K562 (cell line): ENCODE results near the gene CETN2. TPM values are rescaled to one million over a fixed set of nuclear protein-coding genes. Genes with fewer than 3 reads are reported as not detected.

Experiments
- ATF7 ChIP-seq: fragments of 450-650 bp; IDR thresholded peaks from 2 replicates; pipeline ENCODE4 v1.7.1; 2014; ENCODE audit warnings: mild to moderate bottlenecking, moderate library complexity
- CREB1 ChIP-seq, 2 experiments: sonication (generic) in 1 of 2; formaldehyde crosslinking in 1 of 2; IDR thresholded peaks; 2 replicates each; pipeline versions ENCODE4 v1.6.1 to v1.8.0; 2012 to 2022; ENCODE audit warnings: inconsistent platforms in 1 of 2, mild to moderate bottlenecking in 1 of 2, missing genetic modification reagents in 1 of 2, moderate library complexity in 1 of 2
- CXXC5 ChIP-seq: fragments of 250-450 bp; sonication (Bioruptor Pico); IDR thresholded peaks from 2 replicates; pipeline ENCODE4 v1.8.0; 2022; ENCODE audit warnings: inconsistent platforms, mild to moderate bottlenecking, moderate library complexity
- FOXJ3 ChIP-seq: sonication (generic); formaldehyde crosslinking; IDR thresholded peaks from 2 replicates; pipeline ENCODE4 v1.4.0; 2020; ENCODE audit warnings: mild to moderate bottlenecking, missing genetic modification reagents
- GATAD2B ChIP-seq: fragments of 450-650 bp; IDR thresholded peaks from 2 replicates; pipeline ENCODE4 v1.6.1; 2017; ENCODE audit warnings: mild to moderate bottlenecking, borderline replicate concordance
- KLF1 ChIP-seq: fragments of 450-650 bp; IDR thresholded peaks from 2 replicates; pipeline ENCODE4 v1.6.1; 2016; ENCODE audit warnings: missing genetic modification characterization, missing compliant biosample characterization
- MCM3 ChIP-seq: fragments of 450-650 bp; IDR thresholded peaks from 2 replicates; pipeline ENCODE4 v1.6.1; 2016
- MYC ChIP-seq, 2 experiments: fragments of 250-450 bp in 1 of 2; sonication (Bioruptor Pico) in 1 of 2; IDR thresholded peaks; 2 replicates each; pipeline versions ENCODE4 v1.5.1 to v1.6.1; 2012 to 2021; ENCODE audit warnings: low read depth in 2 of 2, borderline replicate concordance in 1 of 2, improper control_type of control experiment in 1 of 2, low read length in 1 of 2, mild to moderate bottlenecking in 1 of 2, moderate library complexity in 1 of 2
- NEUROD1 ChIP-seq: fragments of 150-350 bp; IDR thresholded peaks from 2 replicates; pipeline ENCODE4 v1.6.1; 2014; ENCODE audit warnings: borderline replicate concordance, low read length, low read depth; ENCODE audit not compliant: partially characterized antibody
- PHF8 ChIP-seq: fragments of 200-600 bp; sonication (generic); IDR thresholded peaks from 2 replicates; pipeline ENCODE4 v1.6.1; 2012; ENCODE audit warnings: mixed run types, mild to moderate bottlenecking, inconsistent platforms, low read length, moderate library complexity, borderline replicate concordance
- POLR2H ChIP-seq: IDR thresholded peaks from 2 replicates; pipeline ENCODE4 v1.6.1; 2016; ENCODE audit warnings: missing genetic modification characterization, low read depth, mild to moderate bottlenecking, control low read depth, missing compliant biosample characterization, moderate library complexity
- POLR3A ChIP-seq: IDR thresholded peaks from 2 replicates; pipeline ENCODE4 v1.6.1; 2011; ENCODE audit warnings: borderline replicate concordance, mild to moderate bottlenecking, moderate library complexity; ENCODE audit not compliant: insufficient read length, insufficient read depth; ENCODE audit errors: extremely low read depth
- SAP30 ChIP-seq: fragments of 200-600 bp; sonication (generic); IDR thresholded peaks from 2 replicates; pipeline ENCODE4 v1.6.1; 2012; ENCODE audit warnings: borderline replicate concordance, low read depth, mild to moderate bottlenecking, moderate library complexity, low read length, control low read depth, inconsistent platforms; ENCODE audit not compliant: insufficient read depth, poor library complexity, severe bottlenecking
- SMAD1 ChIP-seq: fragments of 150-350 bp; IDR thresholded peaks from 2 replicates; pipeline ENCODE4 v1.6.1; 2014; ENCODE audit warnings: low read length, low read depth; ENCODE audit not compliant: partially characterized antibody
- SOX6 ChIP-seq: fragments of 450-650 bp; IDR thresholded peaks from 2 replicates; pipeline ENCODE4 v1.6.1; 2014; ENCODE audit warnings: mild to moderate bottlenecking
- SRF ChIP-seq, 2 experiments: fragments of 250-450, 450-650 bp in 1 of 2; sonication (Bioruptor Pico) in 1 of 2; sonication (generic) in 1 of 2; formaldehyde crosslinking; IDR thresholded peaks; 2 replicates each; pipeline versions ENCODE4 v1.5.0 to v1.5.1; 2020 to 2022; ENCODE audit warnings: mild to moderate bottlenecking in 1 of 2, missing genetic modification reagents in 1 of 2
- TCF7L2 ChIP-seq: fragments of 150-350 bp; IDR thresholded peaks from 2 replicates; pipeline ENCODE4 v1.6.1; 2016; ENCODE audit warnings: low read depth, mild to moderate bottlenecking, low read length, moderate library complexity
- TFAP4 ChIP-seq: sonication (generic); formaldehyde crosslinking; IDR thresholded peaks from 2 replicates; pipeline ENCODE4 v1.8.0; 2022; ENCODE audit warnings: missing genetic modification reagents, mild to moderate bottlenecking, moderate library complexity, borderline replicate concordance
- THRAP3 ChIP-seq: fragments of 450-650 bp; IDR thresholded peaks from 2 replicates; pipeline ENCODE4 v1.6.1; 2016; ENCODE audit warnings: mild to moderate bottlenecking, inconsistent platforms, borderline replicate concordance
- ZKSCAN3 ChIP-seq: fragments of 250-450 bp; sonication (Bioruptor Pico); IDR thresholded peaks from 2 replicates; pipeline ENCODE4 v1.4.0; 2020
- ZNF133 ChIP-seq: fragments of 250-450 bp; sonication (Bioruptor Pico); IDR thresholded peaks from 2 replicates; pipeline ENCODE4 v1.4.0; 2020; ENCODE audit warnings: mild to moderate bottlenecking
- ZNF175 ChIP-seq: fragments of 200-800 bp; sonication (Bioruptor generic); IDR thresholded peaks from 2 replicates; pipeline ENCODE4 v1.6.1; 2016; ENCODE audit warnings: low read depth, mild to moderate bottlenecking, missing genetic modification characterization, missing compliant biosample characterization
- ZNF24 ChIP-seq: fragments of 450-650 bp; IDR thresholded peaks from 2 replicates; pipeline ENCODE4 v1.6.1; 2016
- polyA plus RNA-seq, 8 experiments: library from polyadenylated mRNA; depleted of rRNA in 4 of 8; stranded (reverse) in 5 of 8; unstranded in 3 of 8; fragments of >200 nt; fragmentation: Nextera tagmentation in 2 of 8; fragmentation: Illumina TruSeq in 1 of 8; extraction: Ambion mirVana in 2 of 8; extraction: Trizol in 1 of 8; gene quantifications; 2 replicates each; pipeline versions ENCODE4 v1.2.1 to v1.2.3, GENCODE V29; 2011 to 2014; ENCODE audit warnings: inconsistent platforms in 1 of 8, missing spikeins in 1 of 8
- total RNA-seq, 7 experiments: library from RNA; depleted of rRNA in 6 of 7; stranded (reverse); fragments of >200 nt in 6 of 7; fragmentation: Illumina TruSeq in 2 of 7; extraction: Trizol in 2 of 7; gene quantifications; 2 replicates each; pipeline versions ENCODE4 v1.2.1 to v1.2.3, GENCODE V29; 2011 to 2021; ENCODE audit warnings: low replicate concordance in 1 of 7
- TF ChIP-seq, protein P1 (sequence below): fragments of 200-800 bp; sonication (Bioruptor generic); IDR thresholded peaks from 2 replicates; pipeline ENCODE4 v1.6.1; 2017; ENCODE audit warnings: missing genetic modification characterization, missing compliant biosample characterization

Gene CETN2
- total and polyA plus RNA-seq, 9 of the 15 experiments (the other 6 are each of a cell fraction or from before 2014, with no cell fraction given): 16.7 to 37.1 (median 27.6) TPM

- peak; percentile 72 for TF ChIP-seq CREB1 (IDR thresholded peaks at IDR 0.05)
- peak; percentile 84 for TF ChIP-seq CREB1 (CRISPR knock-in tag; IDR thresholded peaks at IDR 0.05)
- TF ChIP-seq POLR3A: no peak
- TF ChIP-seq ZNF133 (CRISPR knock-in tag): no peak
- peak; percentile 80; the same call in 1 of the 2 replicates for TF ChIP-seq PHF8
- TF ChIP-seq CXXC5 (CRISPR knock-in tag): peak; percentile 75
- no peak for TF ChIP-seq POLR2H (tag)
- TF ChIP-seq SAP30: peak; percentile 79
- TF ChIP-seq ATF7: peak; percentile 70
- peak in 1 of 2 experiments; percentile 40; a peak in 1 of 4 replicates for TF ChIP-seq SRF (CRISPR knock-in tag; IDR thresholded peaks at IDR 0.05)
- peak; percentile 41 for TF ChIP-seq SMAD1
- no peak for TF ChIP-seq GATAD2B
- peak; percentile 72 for TF ChIP-seq NEUROD1
- no peak for TF ChIP-seq TCF7L2
- no peak for TF ChIP-seq ZKSCAN3
- TF ChIP-seq TFAP4 (CRISPR knock-in tag): peak; percentile 77; the same call in 1 of the 2 replicates
- TF ChIP-seq, protein P1, sequence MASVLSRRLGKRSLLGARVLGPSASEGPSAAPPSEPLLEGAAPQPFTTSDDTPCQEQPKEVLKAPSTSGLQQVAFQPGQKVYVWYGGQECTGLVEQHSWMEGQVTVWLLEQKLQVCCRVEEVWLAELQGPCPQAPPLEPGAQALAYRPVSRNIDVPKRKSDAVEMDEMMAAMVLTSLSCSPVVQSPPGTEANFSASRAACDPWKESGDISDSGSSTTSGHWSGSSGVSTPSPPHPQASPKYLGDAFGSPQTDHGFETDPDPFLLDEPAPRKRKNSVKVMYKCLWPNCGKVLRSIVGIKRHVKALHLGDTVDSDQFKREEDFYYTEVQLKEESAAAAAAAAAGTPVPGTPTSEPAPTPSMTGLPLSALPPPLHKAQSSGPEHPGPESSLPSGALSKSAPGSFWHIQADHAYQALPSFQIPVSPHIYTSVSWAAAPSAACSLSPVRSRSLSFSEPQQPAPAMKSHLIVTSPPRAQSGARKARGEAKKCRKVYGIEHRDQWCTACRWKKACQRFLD: 0 out of 2 replicates have a peak, but pooled peaks have one; percentile 22
- no peak for TF ChIP-seq THRAP3
- no peak for TF ChIP-seq ZNF24
- TF ChIP-seq MYC (IDR thresholded peaks at IDR 0.05; ENCODE audit: low read depth, low read length): 0 out of 2 replicates have a peak, but pooled peaks have one; percentile 18
- TF ChIP-seq MYC (CRISPR knock-in tag; IDR thresholded peaks at IDR 0.05; ENCODE audit: borderline replicate concordance, low read depth): no peak
- TF ChIP-seq ZNF175 (CRISPR knock-in tag): no peak
- TF ChIP-seq FOXJ3 (CRISPR knock-in tag): peak; percentile 25; the same call in 1 of the 2 replicates
- no peak for TF ChIP-seq KLF1
- TF ChIP-seq SOX6: no peak
- no peak for TF ChIP-seq MCM3
Measured at GRCh38 chrX:152830312-152831305, at the start of gene CETN2, which contains the start of gene NSDHL (continued).
